Adrenal gland (tissue), 12 donors: ENCODE measurements around the gene BBS1. TPM values are rescaled to one million over a fixed set of nuclear protein-coding genes. Genes with fewer than 3 reads are reported as not detected.

Source experiments
- DNase-seq, 7 donors: peaks; one replicate each; pipeline ENCODE4 v3.0.0-alpha.2; 2019 to 2020
- H3K27ac ChIP-seq, 5 donors: fragments of 200-600 bp; sonication (generic) in 4 of 5; 1 replicate in 3 of 5; 2 replicates in 2 of 5; pipeline versions ENCODE4 v1.5.1 to v1.8.0; 2016 to 2020; ENCODE audit warnings: mild to moderate bottlenecking in 1 of 5
- H3K27me3 ChIP-seq: fragments of 200-600 bp; 2 replicates; pipeline ENCODE4 v1.8.0; 2021
- H3K36me3 ChIP-seq, 2 donors: fragments of 200-600 bp; replicated peaks in 1 of 2; 1 replicate in 1 of 2; 2 replicates in 1 of 2; pipeline versions ENCODE4 v1.5.1 to v1.8.0; 2018 to 2022
- H3K4me1 ChIP-seq, 2 donors: fragments of 200-600 bp; replicated peaks in 1 of 2; 1 replicate in 1 of 2; 2 replicates in 1 of 2; pipeline versions ENCODE4 v1.5.1 to v1.8.0; 2018 to 2021
- H3K4me3 ChIP-seq, 4 donors: fragments of 200-600 bp; sonication (generic) in 3 of 4; one replicate each; pipeline ENCODE4 v1.5.1; 2016 to 2018
- H3K9me3 ChIP-seq, 3 donors: fragments of 200-600 bp; sonication (generic) in 1 of 3; replicated peaks in 1 of 3; 1 replicate in 2 of 3; 2 replicates in 1 of 3; pipeline versions ENCODE4 v1.5.1 to v1.8.0; 2016 to 2021
- CTCF ChIP-seq, 6 experiments: fragments of 450-650 bp in 4 of 6; fragments of 200-600 bp in 2 of 6; sonication (generic) in 1 of 6; IDR thresholded peaks; 1 replicate in 5 of 6; 2 replicates in 1 of 6; pipeline versions ENCODE4 v1.5.1 to v1.8.0; 2016 to 2021; ENCODE audit warnings: antibody characterized with exemption in 6 of 6, mild to moderate bottlenecking in 2 of 6, moderate library complexity in 1 of 6
- POLR2A ChIP-seq, 2 donors: fragments of 450-650 bp; IDR thresholded peaks; one replicate each; pipeline ENCODE4 v1.6.1; 2017; ENCODE audit warnings: antibody characterized with exemption in 2 of 2, mild to moderate bottlenecking in 2 of 2, moderate library complexity in 1 of 2
- WGBS, 4 donors: extraction: QIAGEN DNeasy Blood & Tissue Kit in 2 of 4; methylation state at CpG; one replicate each; pipeline versions ENCODE4 v1.1.5 to v1.1.7; 2013 to 2017; 5-methylcytosine and 5-hydroxymethylcytosine counted together
- intact Hi-C, 2 donors: fragments of 100-400 bp; cut with DNase I; formaldehyde crosslinking; loops; one replicate each; pipeline versions ENCODE4 v1.14.1 to v1.15.0; 2022 to 2023
- polyA plus RNA-seq, 3 donors: library from polyadenylated mRNA; stranded (reverse); fragments of 200-250 nt in 2 of 3; fragments of 350-450 nt in 1 of 3; fragmentation: Illumina TruSeq in 1 of 3; extraction: RNeasy Lipid Tissue Mini Kit (QIAGEN cat#74804) in 1 of 3; gene quantifications; one replicate each; pipeline ENCODE4 v1.2.3, GENCODE V29; 2013 to 2014
- total RNA-seq, 9 donors: library from RNA; depleted of rRNA in 4 of 9; stranded (reverse); fragments of >200 nt in 4 of 9; fragments of 120-200 nt in 1 of 9; fragmentation: NEBNext Ultra II Directional in 1 of 9; extraction: Animal tissue kit (Norgen Biotek cat#: 25700) in 1 of 9; gene quantifications; one replicate each; pipeline versions ENCODE4 v1.1.0 to v1.2.4, GENCODE V29; 2013 to 2023
- donor health status: healthy with polysubstance abuse.
- donor health status: Bipolar disorder and iron deficiency.
- donor health status: DM: yes; HTN: yes; CAD: no.
- donor health status: DM: no; HTN: no; CAD: no.
- donor health status: DM: no; HTN: no; CAD: no.
- donor health status: DM: yes; HTN: yes; CAD: no.

The BBS1 gene
- total and polyA plus RNA-seq, 12 donors: 24.1 to 132 (median 50.5) TPM

GRCh38 chr11:66467034-66467659 lies 43.3 kb upstream of the BBS1 start:
- H3K36me3 ChIP-seq: peaks cover 0 to 1% of the 10 kb centered on the region in 2 donors
- DNase-seq: peak in 6 of 7 donors; percentile 52 to 65 (median 60)
- H3K27ac ChIP-seq: peak overlapping the region in 1 of 5 donors; percentile 88
- H3K9me3 ChIP-seq: no peaks in the 10 kb centered on the region
- no peaks in the 10 kb centered on the region for H3K27me3 ChIP-seq
- no peak for TF ChIP-seq POLR2A (IDR thresholded peaks at IDR 0.05)
- TF ChIP-seq CTCF (IDR thresholded peaks at IDR 0.05): peak in 5 of 6 experiments; percentile 29 to 71 (median 49)
- peak overlapping the region; percentile 41 to 89 (median 57) for H3K4me3 ChIP-seq
- 1 to 6% (median 4%) methylated on average over 8 to 72 of the region's 72 CpGs for whole genome bisulfite sequencing, 4 donors
- intact Hi-C loops: no loop called here
- H3K4me1 ChIP-seq: peaks cover 7 to 10% of the 10 kb centered on the region in 2 donors

GRCh38 chr11:66467756-66468155 lies 42.7 kb upstream of the BBS1 start:
- intact Hi-C loops: no loop called here

GRCh38 chr11:66468691-66469090 lies 41.7 kb upstream of the BBS1 start:
- intact Hi-C loops: no loop called here
- no peaks in the 10 kb centered on the region for H3K27me3 ChIP-seq
- WGBS, 4 donors: 69 to 93% (median 80%) methylated on average over 6 of the region's 6 CpGs
- no peaks in the 10 kb centered on the region for H3K9me3 ChIP-seq
- no peak for DNase-seq
- peaks cover 7 to 10% of the 10 kb centered on the region in 2 donors for H3K4me1 ChIP-seq
- TF ChIP-seq POLR2A (IDR thresholded peaks at IDR 0.05): no peak
- no peak for TF ChIP-seq CTCF (IDR thresholded peaks at IDR 0.05)
- no peak overlapping the region for H3K4me3 ChIP-seq
- H3K27ac ChIP-seq: no peak overlapping the region
- peaks cover 0 to 17% of the 10 kb centered on the region in 2 donors for H3K36me3 ChIP-seq

More at GRCh38 chr11:66467756-66468155, 42.7 kb upstream of the BBS1 start:
- H3K9me3 ChIP-seq: no peaks in the 10 kb centered on the region
- peak in 4 of 7 donors; percentile 32 to 67 (median 50) for DNase-seq
- peaks cover 0 to 7% of the 10 kb centered on the region in 2 donors for H3K36me3 ChIP-seq
- peak overlapping the region in 2 of 4 donors; percentile 41 to 89 for H3K4me3 ChIP-seq
- 25 to 41% (median 36%) methylated on average over 5 to 6 of the region's 6 CpGs for WGBS, 4 donors
- no peak overlapping the region for H3K27ac ChIP-seq
- no peaks in the 10 kb centered on the region for H3K27me3 ChIP-seq
- peaks cover 7 to 10% of the 10 kb centered on the region in 2 donors for H3K4me1 ChIP-seq
- TF ChIP-seq POLR2A (IDR thresholded peaks at IDR 0.05) (no peak), CTCF (IDR thresholded peaks at IDR 0.05) (no peak)

GRCh38 chr11:66469441-66469840 lies 41.0 kb upstream of the BBS1 start:
- 80 to 100% (median 86%) methylated on average over 1 of the region's 1 CpG for WGBS, 4 donors
- no peak overlapping the region for H3K4me3 ChIP-seq
- DNase-seq: no peak
- H3K4me1 ChIP-seq: peaks cover 7 to 10% of the 10 kb centered on the region in 2 donors
- no peak overlapping the region for H3K27ac ChIP-seq
- intact Hi-C loops: no loop called here
- H3K36me3 ChIP-seq: peaks cover 0 to 19% of the 10 kb centered on the region in 2 donors
- no peaks in the 10 kb centered on the region for H3K27me3 ChIP-seq
- TF ChIP-seq CTCF (IDR thresholded peaks at IDR 0.05): no peak
- no peaks in the 10 kb centered on the region for H3K9me3 ChIP-seq
